Endothelial cell of umbilical vein (primary cell): ENCODE results near the gene SGTA. TPM values are rescaled to one million over a fixed set of nuclear protein-coding genes. Genes with fewer than 3 reads are reported as not detected.

Source experiments
- BruUV-seq: library from RNA; stranded (reverse); fragments of 400-500 nt; replicated peaks from 2 replicates; lab custom pipeline; 2021; lab: Mats Ljungman, UMichigan
- CTCF ChIA-PET: fragments of 300-600, 350-600 bp; sonication (Branson Sonifier 250); formaldehyde crosslinking; loops from one replicate; lab custom pipeline; 2021; ENCODE audit warnings: antibody characterized with exemption, inconsistent platforms; lab: Charles Lee
- POLR2A ChIA-PET: fragments of 300-600, 350-600 bp; sonication (Branson Sonifier 250); formaldehyde crosslinking; loops from one replicate; lab custom pipeline; 2021; ENCODE audit warnings: antibody characterized with exemption, inconsistent platforms; lab: Charles Lee
- DNase-seq: peaks from one replicate; pipeline ENCODE4 v3.0.0-alpha.2; 2011; ENCODE audit warnings: low read depth, low spot score
- FAIRE-seq: peaks from 2 replicates; lab custom pipeline; 2011; peaks lifted over from hg19 to GRCh38; lab: Jason Lieb, UNC
- H2AFZ ChIP-seq: 2 replicates; pipeline ENCODE4 v1.6.0; 2012; ENCODE audit warnings: low read depth, low read length, control low read depth, inconsistent platforms
- H3K27ac ChIP-seq: 2 replicates; pipeline ENCODE4 v1.5.1; 2011; ENCODE audit warnings: low read depth, mild to moderate bottlenecking, control low read depth, low read length, moderate library complexity; ENCODE audit not compliant: insufficient read depth
- H3K27me3 ChIP-seq, 2 experiments: 2 replicates each; pipeline versions ENCODE4 v1.6.0 to v1.6.1; 2011; ENCODE audit warnings: low read length in 2 of 2, mixed read lengths in 1 of 2; ENCODE audit not compliant: control insufficient read depth in 2 of 2, insufficient read depth in 2 of 2
- H3K36me3 ChIP-seq, 2 experiments: 2 replicates in 1 of 2; 3 replicates in 1 of 2; pipeline ENCODE4 v1.5.1; 2011; ENCODE audit warnings: low read length in 2 of 2, mild to moderate bottlenecking in 1 of 2, moderate library complexity in 1 of 2; ENCODE audit not compliant: control insufficient read depth in 2 of 2, insufficient read depth in 2 of 2; ENCODE audit errors: extremely low read depth in 1 of 2
- H3K4me1 ChIP-seq: 3 replicates; pipeline ENCODE4 v1.5.1; 2011; ENCODE audit warnings: mild to moderate bottlenecking, low read length; ENCODE audit not compliant: control insufficient read depth, insufficient read depth; ENCODE audit errors: extremely low read depth
- H3K4me2 ChIP-seq: 2 replicates; pipeline ENCODE4 v1.6.1; 2011; ENCODE audit warnings: low read length, control low read depth, mixed read lengths; ENCODE audit not compliant: insufficient read depth
- H3K4me3 ChIP-seq, 3 experiments: fragments of 200-600 bp in 1 of 3; sonication (generic), shearing (Covaris generic) in 1 of 3; replicated peaks in 1 of 3; 2 replicates each; pipeline ENCODE4 v1.5.1; 2011 to 2016; ENCODE audit warnings: control low read depth in 3 of 3, low read length in 3 of 3, mild to moderate bottlenecking in 2 of 3, inconsistent platforms in 1 of 3, low read depth in 1 of 3, moderate library complexity in 1 of 3; ENCODE audit not compliant: insufficient read depth in 1 of 3
- H3K79me2 ChIP-seq: 2 replicates; pipeline ENCODE4 v1.6.0; 2012; ENCODE audit warnings: low read length, inconsistent platforms; ENCODE audit not compliant: control insufficient read depth, insufficient read depth
- H3K9ac ChIP-seq: replicated peaks from 2 replicates; pipeline ENCODE3; 2011; ENCODE audit warnings: low read length, control low read depth; ENCODE audit not compliant: insufficient read depth; ENCODE audit errors: extremely low read depth
- H3K9me1 ChIP-seq: replicated peaks from 3 replicates; pipeline ENCODE4 v1.6.0; 2011; ENCODE audit warnings: mild to moderate bottlenecking, low read length; ENCODE audit not compliant: control insufficient read depth, insufficient read depth; ENCODE audit errors: extremely low read depth
- H3K9me3 ChIP-seq: replicated peaks from 2 replicates; pipeline ENCODE4 v1.5.1; 2012; ENCODE audit warnings: low read length, inconsistent platforms; ENCODE audit not compliant: control insufficient read depth, insufficient read depth
- H4K20me1 ChIP-seq: replicated peaks from 2 replicates; pipeline ENCODE3; 2011; ENCODE audit warnings: mild to moderate bottlenecking, low read length; ENCODE audit not compliant: control insufficient read depth, insufficient read depth; ENCODE audit errors: extremely low read depth
- EZH2 ChIP-seq: IDR thresholded peaks from 2 replicates; pipeline ENCODE4 v1.6.1; 2012; ENCODE audit warnings: borderline replicate concordance, low read depth, mild to moderate bottlenecking, moderate library complexity, low read length, inconsistent platforms; ENCODE audit not compliant: severe bottlenecking
- GATA2 ChIP-seq: IDR thresholded peaks from 2 replicates; pipeline ENCODE4 v1.7.0; 2011; ENCODE audit warnings: low read depth, mild to moderate bottlenecking, moderate library complexity, mixed read lengths, low read length; ENCODE audit not compliant: insufficient read length, insufficient read depth
- POLR2AphosphoS5 ChIP-seq: IDR thresholded peaks from 2 replicates; pipeline ENCODE4 v1.6.1; 2012; ENCODE audit warnings: low read depth, mild to moderate bottlenecking, control low read depth, low read length, moderate library complexity; ENCODE audit not compliant: insufficient read depth
- dilution Hi-C: fragments of 300-500 bp; cut with MboI; formaldehyde crosslinking; loops from one replicate; pipeline ENCODE4 v1.15.0; 2019; ENCODE audit warnings: low sequenced_read_pairs; ENCODE audit not compliant: extremely low pct_ligation_motif_present
- intact Hi-C: fragments of 100-400 bp; cut with micrococcal nuclease; formaldehyde crosslinking; loops from one replicate; pipeline ENCODE4 v1.10.0; 2022
- polyA plus RNA-seq, 4 experiments: library from polyadenylated mRNA; depleted of rRNA in 3 of 4; stranded (reverse) in 3 of 4; unstranded in 1 of 4; fragments of >200 nt; gene quantifications; 2 replicates each; pipeline versions ENCODE4 v1.2.1 to v1.2.3, GENCODE V29; 2011 to 2012; ENCODE audit warnings: missing spikeins in 1 of 4
- total RNA-seq: library from RNA; stranded (reverse); gene quantifications from 2 replicates; pipeline ENCODE4 v1.2.3, GENCODE V29; 2021

Gene SGTA
- total and polyA plus RNA-seq, 2 donors (not counting 3 experiments of a cell fraction or from before 2014, with no cell fraction given) = 76.5 to 119 TPM

DNA sequence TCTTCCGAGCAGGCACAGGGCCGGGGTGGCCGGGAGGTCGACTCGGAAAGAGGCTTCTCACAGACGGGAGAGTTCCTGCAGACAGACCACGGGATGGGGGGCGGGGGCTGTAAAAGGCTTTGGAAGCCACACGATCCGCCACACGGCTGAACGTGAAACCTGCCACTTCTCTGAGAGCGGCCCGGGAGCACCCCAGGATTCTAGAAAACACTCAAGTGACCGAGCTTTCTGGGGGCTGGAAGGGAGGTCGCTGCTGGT, 27.7 kb downstream of the SGTA start:
- H3K4me1 ChIP-seq = no peaks in the 10 kb centered on the region
- H3K4me2 ChIP-seq = no peak overlapping the region
- no peaks in the 10 kb centered on the region for H3K79me2 ChIP-seq
- no peak overlapping the region for H3K4me3 ChIP-seq
- no peak overlapping the region for H3K9ac ChIP-seq
- ChIA-PET CTCF (interaction anchor here (2.1 kb wide), 1 partner anchor 107 kb away, joined by 6 read pairs; no protein-coding TSS in a partner anchor), POLR2A (no interaction called here)
- intact Hi-C loops = no loop called here
- DNase-seq = no peak
- no TSS peak for BruUV-seq
- no peaks in the 10 kb centered on the region for H4K20me1 ChIP-seq
- no peaks in the 10 kb centered on the region for H3K9me3 ChIP-seq
- H3K27ac ChIP-seq = no peak overlapping the region
- FAIRE-seq = no peak
- H3K36me3 ChIP-seq = peaks cover 8 to 25% of the 10 kb centered on the region in 2 experiments
- TF ChIP-seq POLR2AphosphoS5 (no peak), EZH2 (no peak), GATA2 (no peak)
- no peak overlapping the region for H2AFZ ChIP-seq
- dilution Hi-C loops = loop anchor here (10.0 kb wide), 1 partner anchor 61 kb away; no protein-coding TSS in a partner anchor
- no peaks in the 10 kb centered on the region for H3K27me3 ChIP-seq
- no peaks in the 10 kb centered on the region for H3K9me1 ChIP-seq

- TSS peak; percentile 46 for BruUV-seq
- no peak overlapping the region for H3K4me2 ChIP-seq
- no peak overlapping the region for H3K27ac ChIP-seq
- no peak overlapping the region for H3K9ac ChIP-seq
- H3K4me3 ChIP-seq = no peak overlapping the region
- H2AFZ ChIP-seq = no peak overlapping the region
- CTCF ChIA-PET = interaction anchor here (2.1 kb wide), 1 partner anchor 107 kb away, joined by 6 read pairs; no protein-coding TSS in a partner anchor
- H3K4me1 ChIP-seq = no peaks in the 10 kb centered on the region
- no peaks in the 10 kb centered on the region for H4K20me1 ChIP-seq
- no peaks in the 10 kb centered on the region for H3K9me3 ChIP-seq
- H3K27me3 ChIP-seq = no peaks in the 10 kb centered on the region
- intact Hi-C loops (no loop called here), dilution Hi-C loops (loop anchor here (10.0 kb wide), 1 partner anchor 60 kb away; no protein-coding TSS in a partner anchor)
- H3K79me2 ChIP-seq = no peaks in the 10 kb centered on the region
- FAIRE-seq (no peak), DNase-seq (no peak)
- POLR2A ChIA-PET = no interaction called here
- no peak for TF ChIP-seq EZH2
- H3K9me1 ChIP-seq = no peaks in the 10 kb centered on the region
- H3K36me3 ChIP-seq = peaks cover 8 to 25% of the 10 kb centered on the region in 2 experiments
Observed at GRCh38 chr19:2754659-2755447, 28.2 kb downstream of the SGTA start.
